A549 (cell line): Measurements from ENCODE around the gene LYZL1. TPM values are rescaled to one million over a fixed set of nuclear protein-coding genes. Genes with fewer than 3 reads are reported as not detected.

Source experiments
- ATAC-seq, 2 experiments: fragments of 200-7000 bp in 1 of 2; fragments of >200 bp in 1 of 2; cut with Nextera tagmentation in 1 of 2; cut with Tn5 transposase in 1 of 2; 3 replicates each; pipeline versions ENCODE4 v1.8.0 to v1.9.1; 2018 to 2020; ENCODE audit warnings: mild to moderate bottlenecking in 1 of 2, moderate library complexity in 1 of 2
- CTCF ChIA-PET: fragments of 300-600 bp; sonication (Branson Sonifier 250); formaldehyde crosslinking; extraction: SDS; loops from one replicate; lab custom pipeline; 2021; ENCODE audit warnings: antibody characterized with exemption, inconsistent platforms; lab: Yijun Ruan, JAX
- POLR2A ChIA-PET: fragments of 350-600 bp; formaldehyde crosslinking; extraction: SDS; loops from one replicate; lab custom pipeline; 2021; ENCODE audit warnings: antibody characterized with exemption, inconsistent platforms; lab: Yijun Ruan, JAX
- DNase-seq, 2 experiments: peaks; one replicate each; pipeline versions ENCODE4 v3.0.0 to v3.0.0-alpha.2; 2011 to 2016; ENCODE audit warnings: low read depth in 1 of 2, low spot score in 1 of 2
- FAIRE-seq: peaks from 2 replicates; lab custom pipeline; 2011; peaks lifted over from hg19 to GRCh38; lab: Jason Lieb, UNC
- H3K27ac ChIP-seq, 2 experiments: fragments of >200 bp; sonication (Bioruptor Twin); formaldehyde crosslinking; 3 replicates each; pipeline ENCODE4 v1.5.1; 2016 to 2017
- H3K4me1 ChIP-seq: fragments of >200 bp; sonication (Bioruptor Twin); formaldehyde crosslinking; 3 replicates; pipeline ENCODE4 v1.6.1; 2016
- H3K4me2 ChIP-seq: fragments of >200 bp; sonication (Bioruptor Twin); formaldehyde crosslinking; 3 replicates; pipeline ENCODE4 v1.6.1; 2016
- H3K4me3 ChIP-seq: fragments of >200 bp; sonication (Bioruptor Twin); formaldehyde crosslinking; 3 replicates; pipeline ENCODE4 v1.5.1; 2016
- H3K9me3 ChIP-seq: fragments of >200 bp; sonication (Bioruptor Twin); formaldehyde crosslinking; 3 replicates; pipeline ENCODE4 v1.6.1; 2016
- CBX8 ChIP-seq: fragments of 200-600 bp; sonication (generic); IDR thresholded peaks from 2 replicates; pipeline ENCODE4 v1.6.1; 2016
- CEBPB ChIP-seq, 2 experiments: fragments of >200 bp in 1 of 2; sonication (Bioruptor Twin) in 1 of 2; formaldehyde crosslinking in 1 of 2; IDR thresholded peaks; 2 replicates each; pipeline ENCODE4 v1.6.1; 2012 to 2016
- CHD4 ChIP-seq: fragments of 200-600 bp; sonication (generic); IDR thresholded peaks from 2 replicates; pipeline ENCODE4 v1.6.1; 2016; ENCODE audit warnings: antibody characterized with exemption, mild to moderate bottlenecking, borderline replicate concordance
- EP300 ChIP-seq, 2 experiments: fragments of >200 bp; sonication (Bioruptor Twin); formaldehyde crosslinking; IDR thresholded peaks; 2 replicates in 1 of 2; 3 replicates in 1 of 2; pipeline ENCODE4 v1.6.1; 2016 to 2017
- FOSB ChIP-seq: fragments of 250-450 bp; sonication (Bioruptor Pico); IDR thresholded peaks from 2 replicates; pipeline ENCODE4 v1.5.0; 2020; ENCODE audit warnings: mild to moderate bottlenecking, moderate library complexity
- FOXS1 ChIP-seq: fragments of 250-450 bp; sonication (Bioruptor Pico); IDR thresholded peaks from 2 replicates; pipeline ENCODE4 v1.5.0; 2020; ENCODE audit warnings: mild to moderate bottlenecking, moderate library complexity
- HOXB13 ChIP-seq: fragments of 250-450 bp; sonication (Bioruptor Pico); IDR thresholded peaks from 2 replicates; pipeline ENCODE4 v1.5.0; 2020; ENCODE audit warnings: low read depth, mild to moderate bottlenecking, moderate library complexity
- HOXB5 ChIP-seq: fragments of 250-450 bp; sonication (Bioruptor Pico); IDR thresholded peaks from 2 replicates; pipeline ENCODE4 v1.5.0; 2020; ENCODE audit warnings: mild to moderate bottlenecking, moderate library complexity
- JUNB ChIP-seq: fragments of >200 bp; sonication (Bioruptor Twin); formaldehyde crosslinking; IDR thresholded peaks from 2 replicates; pipeline ENCODE4 v1.6.1; 2016
- MAFK ChIP-seq: fragments of 450-650 bp; IDR thresholded peaks from 2 replicates; pipeline ENCODE4 v1.6.1; 2014; ENCODE audit not compliant: partially characterized antibody
- NFE2L2 ChIP-seq: fragments of 150-350 bp; conservative IDR thresholded peaks from 2 replicates; pipeline ENCODE4 v1.6.1; 2014; ENCODE audit warnings: low read length
- NR3C1 ChIP-seq: fragments of >200 bp; sonication (Bioruptor Twin); formaldehyde crosslinking; IDR thresholded peaks from 3 replicates; pipeline ENCODE4 v1.6.1; 2017
- PHF8 ChIP-seq: fragments of 200-600 bp; sonication (generic); IDR thresholded peaks from 2 replicates; pipeline ENCODE4 v1.6.1; 2016; ENCODE audit warnings: low read depth, mild to moderate bottlenecking, antibody characterized with exemption, moderate library complexity, borderline replicate concordance
- POLR2A ChIP-seq: IDR thresholded peaks from 2 replicates; pipeline ENCODE4 v1.6.1; 2012; ENCODE audit warnings: mild to moderate bottlenecking, low read length
- POLR2AphosphoS2 ChIP-seq: conservative IDR thresholded peaks from 2 replicates; pipeline ENCODE4 v1.6.1; 2012; ENCODE audit warnings: low read length, improper control_type of control experiment, inconsistent platforms
- RARB ChIP-seq: fragments of 250-450 bp; sonication (Bioruptor Pico); IDR thresholded peaks from 2 replicates; pipeline ENCODE4 v1.8.0; 2021; ENCODE audit warnings: mild to moderate bottlenecking, moderate library complexity
- RCOR1 ChIP-seq: fragments of 150-350 bp; IDR thresholded peaks from 2 replicates; pipeline ENCODE4 v1.6.1; 2014; ENCODE audit warnings: antibody characterized with exemption, low read length, low read depth
- RFX5 ChIP-seq: fragments of 450-650 bp; IDR thresholded peaks from 2 replicates; pipeline ENCODE4 v1.7.1; 2014; ENCODE audit warnings: antibody characterized with exemption, mild to moderate bottlenecking, moderate library complexity
- SMC3 ChIP-seq: fragments of >200 bp; sonication (Bioruptor Twin); formaldehyde crosslinking; IDR thresholded peaks from 3 replicates; pipeline ENCODE4 v1.6.1; 2018; ENCODE audit warnings: inconsistent platforms
- SREBF2 ChIP-seq: fragments of 450-650 bp; IDR thresholded peaks from 2 replicates; pipeline ENCODE4 v1.6.1; 2014; ENCODE audit warnings: mild to moderate bottlenecking, moderate library complexity
- ZFP36 ChIP-seq: fragments of 450-650 bp; IDR thresholded peaks from 2 replicates; pipeline ENCODE4 v1.6.1; 2014; ENCODE audit warnings: borderline replicate concordance; ENCODE audit not compliant: partially characterized antibody
- WGBS: methylation state at CpG from one replicate; pipeline ENCODE4 v1.1.6; 2017; ENCODE audit errors: missing lambda C conversion rate; 5-methylcytosine and 5-hydroxymethylcytosine counted together
- polyA plus RNA-seq, 4 experiments: library from polyadenylated mRNA; depleted of rRNA in 3 of 4; stranded (reverse); fragments of >200 nt; fragmentation: RNase III in 1 of 4; extraction: RNeasy Plus Mini Kit Qiagen cat#74134 plus additional on column Dnase treatment in 1 of 4; gene quantifications; 2 replicates in 3 of 4; 3 replicates in 1 of 4; pipeline ENCODE4 v1.2.3, GENCODE V29; 2011 to 2017
- TF ChIP-seq, protein P1 (sequence below): fragments of 450-650 bp; IDR thresholded peaks from 2 replicates; pipeline ENCODE4 v1.6.1; 2014; ENCODE audit warnings: antibody characterized with exemption
- TF ChIP-seq, protein P2 (sequence below): IDR thresholded peaks from 2 replicates; pipeline ENCODE4 v1.6.1; 2012
- TF ChIP-seq, protein P3 (sequence below): IDR thresholded peaks from 2 replicates; pipeline ENCODE4 v1.6.1; 2012; ENCODE audit warnings: low read depth, borderline replicate concordance
- TF ChIP-seq, protein P4 (sequence below): fragments of 150-350 bp; IDR thresholded peaks from 2 replicates; pipeline ENCODE4 v1.6.1; 2014; ENCODE audit warnings: low read depth, mild to moderate bottlenecking, low read length
- TF ChIP-seq, protein P5 (sequence below): fragments of 250-450 bp; sonication (Bioruptor Pico); IDR thresholded peaks from 2 replicates; pipeline ENCODE4 v1.5.0; 2020; ENCODE audit warnings: low read depth, mild to moderate bottlenecking, moderate library complexity
- TF ChIP-seq, protein P6 (sequence below): fragments of 250-450 bp; sonication (Bioruptor Pico); IDR thresholded peaks from 2 replicates; pipeline ENCODE4 v1.5.0; 2021; ENCODE audit warnings: mild to moderate bottlenecking, moderate library complexity, borderline replicate concordance

LYZL1 gene
- polyA plus RNA-seq, 2 of the 4 experiments (the other 2 are of a cell fraction): not detected

DNA sequence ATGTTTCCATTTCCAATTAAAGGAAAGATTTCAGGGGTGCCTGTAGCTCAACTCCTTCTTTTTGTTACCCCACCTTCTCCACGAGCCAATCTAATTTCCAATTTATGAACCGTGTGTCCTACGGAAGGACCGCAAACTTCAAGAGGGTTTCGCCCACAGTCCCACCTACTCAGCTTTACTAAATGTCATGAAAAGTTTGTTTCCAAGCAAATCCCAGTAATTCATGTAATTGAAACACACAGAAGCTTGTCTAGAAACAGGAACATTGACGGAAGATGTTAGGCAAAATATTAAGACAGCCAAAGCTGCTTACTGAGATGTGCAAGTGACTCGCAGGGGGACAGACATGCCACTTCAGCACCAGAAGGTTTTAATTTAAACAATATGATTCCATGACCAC is 32.9 kb upstream of the LYZL1 start:
- DNase-seq: no peak
- no peak overlapping the region for H3K4me3 ChIP-seq
- peak overlapping the region; percentile 49; the same call in 1 of the 3 replicates for H3K4me2 ChIP-seq
- H3K27ac ChIP-seq: no peak overlapping the region
- CTCF ChIA-PET: interaction anchor here (1.1 to 1.2 kb wide), 2 partner anchors 48 to 138 kb away, joined by 3 read pairs; no protein-coding TSS in a partner anchor
- POLR2A ChIA-PET: no interaction called here
- FAIRE-seq: no peak
- TF ChIP-seq, protein P1, sequence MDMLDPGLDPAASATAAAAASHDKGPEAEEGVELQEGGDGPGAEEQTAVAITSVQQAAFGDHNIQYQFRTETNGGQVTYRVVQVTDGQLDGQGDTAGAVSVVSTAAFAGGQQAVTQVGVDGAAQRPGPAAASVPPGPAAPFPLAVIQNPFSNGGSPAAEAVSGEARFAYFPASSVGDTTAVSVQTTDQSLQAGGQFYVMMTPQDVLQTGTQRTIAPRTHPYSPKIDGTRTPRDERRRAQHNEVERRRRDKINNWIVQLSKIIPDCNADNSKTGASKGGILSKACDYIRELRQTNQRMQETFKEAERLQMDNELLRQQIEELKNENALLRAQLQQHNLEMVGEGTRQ: no peak
- no peak for TF ChIP-seq POLR2AphosphoS2
- TF ChIP-seq FOSB (CRISPR knock-in tag): no peak
- TF ChIP-seq, protein P2, sequence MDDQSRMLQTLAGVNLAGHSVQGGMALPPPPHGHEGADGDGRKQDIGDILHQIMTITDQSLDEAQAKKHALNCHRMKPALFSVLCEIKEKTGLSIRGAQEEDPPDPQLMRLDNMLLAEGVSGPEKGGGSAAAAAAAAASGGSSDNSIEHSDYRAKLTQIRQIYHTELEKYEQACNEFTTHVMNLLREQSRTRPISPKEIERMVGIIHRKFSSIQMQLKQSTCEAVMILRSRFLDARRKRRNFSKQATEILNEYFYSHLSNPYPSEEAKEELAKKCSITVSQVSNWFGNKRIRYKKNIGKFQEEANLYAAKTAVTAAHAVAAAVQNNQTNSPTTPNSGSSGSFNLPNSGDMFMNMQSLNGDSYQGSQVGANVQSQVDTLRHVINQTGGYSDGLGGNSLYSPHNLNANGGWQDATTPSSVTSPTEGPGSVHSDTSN: no peak
- no peak for TF ChIP-seq EP300 (IDR thresholded peaks at IDR 0.05)
- no peak for TF ChIP-seq RFX5
- no peak for TF ChIP-seq NFE2L2
- no peak for TF ChIP-seq JUNB
- TF ChIP-seq, protein P3, sequence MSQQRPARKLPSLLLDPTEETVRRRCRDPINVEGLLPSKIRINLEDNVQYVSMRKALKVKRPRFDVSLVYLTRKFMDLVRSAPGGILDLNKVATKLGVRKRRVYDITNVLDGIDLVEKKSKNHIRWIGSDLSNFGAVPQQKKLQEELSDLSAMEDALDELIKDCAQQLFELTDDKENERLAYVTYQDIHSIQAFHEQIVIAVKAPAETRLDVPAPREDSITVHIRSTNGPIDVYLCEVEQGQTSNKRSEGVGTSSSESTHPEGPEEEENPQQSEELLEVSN: no peak
- no peak for TF ChIP-seq FOXS1
- TF ChIP-seq POLR2A: no peak
- TF ChIP-seq SREBF2: no peak
- no peak for TF ChIP-seq ZFP36
- no peak for TF ChIP-seq NR3C1
- 86% methylated on average over 7 of the region's 7 CpGs for WGBS
- H3K4me1 ChIP-seq: peaks cover 28% of the 10 kb centered on the region
- H3K9me3 ChIP-seq: no peaks in the 10 kb centered on the region
- ATAC-seq: no peak

DNA sequence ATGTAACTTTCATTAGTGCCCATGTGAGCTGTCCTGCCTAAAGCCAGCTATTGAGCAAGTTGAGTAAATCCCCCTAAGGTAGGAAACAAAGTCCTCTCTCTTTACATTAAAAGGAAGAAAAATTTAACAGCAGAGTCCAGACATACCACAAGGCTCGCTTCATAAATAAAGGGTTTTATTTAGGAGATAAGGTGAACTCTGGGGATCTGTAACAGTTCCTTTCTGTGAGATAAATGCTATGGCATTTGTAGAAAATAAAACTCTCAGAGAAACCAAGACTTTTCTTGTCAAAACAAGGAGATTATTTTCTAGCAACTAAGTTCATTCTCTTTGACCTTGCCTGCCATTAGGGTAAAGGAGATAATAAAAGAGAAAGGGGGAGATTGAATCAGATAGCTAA is 32.3 kb upstream of the LYZL1 start:
- no peak for FAIRE-seq
- no peak for ATAC-seq

DNA sequence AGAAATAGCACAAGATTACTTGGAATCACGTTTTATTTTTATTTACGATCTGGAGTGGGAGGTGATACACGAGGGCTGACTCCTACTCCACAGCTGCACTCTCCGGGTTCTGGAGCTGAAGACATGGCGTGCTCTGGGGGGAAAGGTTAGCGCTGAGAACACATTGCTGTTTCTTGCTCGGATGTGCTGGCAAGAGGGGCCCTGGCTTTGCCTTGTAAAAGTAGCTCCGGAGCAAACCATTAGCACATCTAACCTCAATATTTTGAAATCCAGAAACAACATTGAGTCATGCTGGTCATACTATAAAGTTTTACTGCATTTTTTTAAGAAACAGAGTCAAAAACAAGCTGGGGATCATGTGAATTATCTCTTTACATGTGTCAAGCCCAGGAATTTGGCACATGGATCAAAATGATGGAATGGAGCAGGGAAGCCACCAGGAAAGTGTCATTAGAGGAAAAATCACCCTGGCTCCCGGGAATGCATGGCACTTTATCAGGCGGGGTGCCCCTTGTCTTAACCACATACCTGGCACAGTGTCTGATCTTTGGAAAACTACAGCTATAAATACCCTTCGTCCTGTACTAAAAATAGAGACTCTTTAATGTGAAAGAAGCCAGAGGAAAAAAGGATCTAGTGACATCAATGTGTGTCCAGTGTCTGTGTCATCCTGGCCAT is 31.6 kb upstream of the LYZL1 start:
- Histone ChIP-seq H3K27ac (peak overlapping the region in 1 of 2 experiments; percentile 58; a peak in 2 of 6 replicates), H3K4me3 (no peak overlapping the region), H3K4me2 (peak overlapping the region; percentile 49), H3K4me1 (peaks cover 28% of the 10 kb centered on the region), H3K9me3 (no peaks in the 10 kb centered on the region)
- ATAC-seq (peak; percentile 69 to 73; a peak in 5 of 6 replicates), FAIRE-seq (no peak), DNase-seq (peak in 1 of 2 experiments; percentile 33)
- WGBS: 36% methylated on average over 11 of the region's 11 CpGs
- POLR2A ChIA-PET: no interaction called here
- CTCF ChIA-PET: interaction anchor here (0.7 to 2.3 kb wide), 5 partner anchors 8 to 139 kb away, joined by 3 to 11 read pairs (median 4); no protein-coding TSS in a partner anchor
- TF ChIP-seq HOXB13 (CRISPR knock-in tag) (no peak), CEBPB (IDR thresholded peaks at IDR 0.05) (peak; percentile 55 to 76; a peak in 3 of 4 replicates), RFX5 (no peak), CHD4 (no peak), RCOR1 (no peak), ZFP36 (no peak), SREBF2 (no peak), PHF8 (no peak), FOSB (CRISPR knock-in tag) (no peak), MAFK (no peak), CBX8 (no peak), HOXB5 (CRISPR knock-in tag) (no peak)
- TF ChIP-seq, protein P4, sequence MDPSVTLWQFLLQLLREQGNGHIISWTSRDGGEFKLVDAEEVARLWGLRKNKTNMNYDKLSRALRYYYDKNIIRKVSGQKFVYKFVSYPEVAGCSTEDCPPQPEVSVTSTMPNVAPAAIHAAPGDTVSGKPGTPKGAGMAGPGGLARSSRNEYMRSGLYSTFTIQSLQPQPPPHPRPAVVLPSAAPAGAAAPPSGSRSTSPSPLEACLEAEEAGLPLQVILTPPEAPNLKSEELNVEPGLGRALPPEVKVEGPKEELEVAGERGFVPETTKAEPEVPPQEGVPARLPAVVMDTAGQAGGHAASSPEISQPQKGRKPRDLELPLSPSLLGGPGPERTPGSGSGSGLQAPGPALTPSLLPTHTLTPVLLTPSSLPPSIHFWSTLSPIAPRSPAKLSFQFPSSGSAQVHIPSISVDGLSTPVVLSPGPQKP: no peak
- TF ChIP-seq, protein P5, sequence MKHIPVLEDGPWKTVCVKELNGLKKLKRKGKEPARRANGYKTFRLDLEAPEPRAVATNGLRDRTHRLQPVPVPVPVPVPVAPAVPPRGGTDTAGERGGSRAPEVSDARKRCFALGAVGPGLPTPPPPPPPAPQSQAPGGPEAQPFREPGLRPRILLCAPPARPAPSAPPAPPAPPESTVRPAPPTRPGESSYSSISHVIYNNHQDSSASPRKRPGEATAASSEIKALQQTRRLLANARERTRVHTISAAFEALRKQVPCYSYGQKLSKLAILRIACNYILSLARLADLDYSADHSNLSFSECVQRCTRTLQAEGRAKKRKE (CRISPR knock-in tag): no peak
- TF ChIP-seq, protein P6, sequence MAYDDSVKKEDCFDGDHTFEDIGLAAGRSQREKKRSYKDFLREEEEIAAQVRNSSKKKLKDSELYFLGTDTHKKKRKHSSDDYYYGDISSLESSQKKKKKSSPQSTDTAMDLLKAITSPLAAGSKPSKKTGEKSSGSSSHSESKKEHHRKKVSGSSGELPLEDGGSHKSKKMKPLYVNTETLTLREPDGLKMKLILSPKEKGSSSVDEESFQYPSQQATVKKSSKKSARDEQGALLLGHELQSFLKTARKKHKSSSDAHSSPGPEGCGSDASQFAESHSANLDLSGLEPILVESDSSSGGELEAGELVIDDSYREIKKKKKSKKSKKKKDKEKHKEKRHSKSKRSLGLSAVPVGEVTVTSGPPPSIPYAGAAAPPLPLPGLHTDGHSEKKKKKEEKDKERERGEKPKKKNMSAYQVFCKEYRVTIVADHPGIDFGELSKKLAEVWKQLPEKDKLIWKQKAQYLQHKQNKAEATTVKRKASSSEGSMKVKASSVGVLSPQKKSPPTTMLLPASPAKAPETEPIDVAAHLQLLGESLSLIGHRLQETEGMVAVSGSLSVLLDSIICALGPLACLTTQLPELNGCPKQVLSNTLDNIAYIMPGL (CRISPR knock-in tag): no peak
- TF ChIP-seq, protein P1: no peak

More for the DNA sequence above, 32.3 kb upstream of the LYZL1 start:
- CTCF ChIA-PET: interaction anchor here (0.7 to 2.3 kb wide), 4 partner anchors 7 to 138 kb away, joined by 3 to 11 read pairs (median 4); no protein-coding TSS in a partner anchor
- Histone ChIP-seq H3K27ac (no peak overlapping the region), H3K4me2 (peak overlapping the region; percentile 49), H3K4me1 (peaks cover 28% of the 10 kb centered on the region), H3K9me3 (no peaks in the 10 kb centered on the region), H3K4me3 (no peak overlapping the region)
- 70% methylated on average over 1 of the region's 1 CpG for WGBS
- no peak for DNase-seq
- TF ChIP-seq RFX5 (no peak), RARB (CRISPR knock-in tag) (no peak), HOXB13 (CRISPR knock-in tag) (no peak), SMC3 (no peak), RCOR1 (no peak)
- POLR2A ChIA-PET: no interaction called here
